HEK293T (cell line): Measurements from ENCODE around the gene ANTXR1.

Experiments used
- CTCF ChIA-PET: fragments of 350-600 bp; formaldehyde crosslinking; extraction: SDS; loops from one replicate; lab custom pipeline; 2021; ENCODE audit warnings: antibody characterized with exemption, inconsistent platforms; lab: Yijun Ruan, JAX
- POLR2A ChIA-PET: fragments of 350-600 bp; formaldehyde crosslinking; extraction: SDS; loops from one replicate; lab custom pipeline; 2020; ENCODE audit warnings: antibody characterized with exemption, inconsistent platforms; lab: Yijun Ruan, JAX
- DNase-seq: peaks from one replicate; pipeline ENCODE4 v3.0.0; 2012; ENCODE audit warnings: mixed read lengths; ENCODE audit errors: extremely low spot score
- ARNT ChIP-seq: fragments of 450-650 bp; IDR thresholded peaks from 2 replicates; pipeline ENCODE4 v1.6.1; 2017; ENCODE audit warnings: mild to moderate bottlenecking
- BHLHE40 ChIP-seq: fragments of 450-650 bp; IDR thresholded peaks from 2 replicates; pipeline ENCODE4 v1.6.1; 2016; ENCODE audit warnings: mild to moderate bottlenecking, moderate library complexity, borderline replicate concordance
- CTBP1 ChIP-seq: fragments of 450-650 bp; IDR thresholded peaks from 2 replicates; pipeline ENCODE4 v1.6.1; 2016; ENCODE audit warnings: borderline replicate concordance
- ELF4 ChIP-seq: fragments of 450-650 bp; IDR thresholded peaks from 2 replicates; pipeline ENCODE4 v1.6.1; 2017; ENCODE audit warnings: antibody characterized with exemption
- FOXA1 ChIP-seq: fragments of 450-650 bp; IDR thresholded peaks from 2 replicates; pipeline ENCODE4 v1.6.1; 2016; ENCODE audit warnings: mild to moderate bottlenecking
- FOXK2 ChIP-seq: fragments of 450-650 bp; IDR thresholded peaks from 2 replicates; pipeline ENCODE4 v1.6.1; 2016; ENCODE audit warnings: mild to moderate bottlenecking
- FOXM1 ChIP-seq: fragments of 450-650 bp; IDR thresholded peaks from 2 replicates; pipeline ENCODE4 v1.6.1; 2017; ENCODE audit warnings: mild to moderate bottlenecking, borderline replicate concordance
- HDGF ChIP-seq: fragments of 450-650 bp; IDR thresholded peaks from 2 replicates; pipeline ENCODE4 v1.6.1; 2017; ENCODE audit warnings: antibody characterized with exemption, borderline replicate concordance
- L3MBTL2 ChIP-seq: fragments of 450-650 bp; conservative IDR thresholded peaks from 2 replicates; pipeline ENCODE4 v1.6.1; 2016; ENCODE audit warnings: mild to moderate bottlenecking
- LEF1 ChIP-seq: fragments of 450-650 bp; IDR thresholded peaks from 2 replicates; pipeline ENCODE4 v1.6.1; 2017; ENCODE audit warnings: mild to moderate bottlenecking, borderline replicate concordance
- NFRKB ChIP-seq: fragments of 450-650 bp; IDR thresholded peaks from 2 replicates; pipeline ENCODE4 v1.6.1; 2016; ENCODE audit warnings: mild to moderate bottlenecking, moderate library complexity
- PKNOX1 ChIP-seq: fragments of 450-650 bp; IDR thresholded peaks from 2 replicates; pipeline ENCODE4 v1.6.1; 2016
- SP1 ChIP-seq: fragments of 450-650 bp; IDR thresholded peaks from 2 replicates; pipeline ENCODE4 v1.6.1; 2017
- SUZ12 ChIP-seq: fragments of 450-650 bp; IDR thresholded peaks from 2 replicates; pipeline ENCODE4 v1.6.1; 2016; ENCODE audit warnings: mild to moderate bottlenecking
- TARDBP ChIP-seq: fragments of 450-650 bp; IDR thresholded peaks from 2 replicates; pipeline ENCODE4 v1.6.1; 2016
- ZNF384 ChIP-seq: fragments of 450-650 bp; IDR thresholded peaks from 2 replicates; pipeline ENCODE4 v1.6.1; 2016

ANTXR1 gene

GRCh38 chr2:69139778-69140670, 127.0 kb downstream of the ANTXR1 start:
- DNase-seq: no peak
- ChIA-PET POLR2A (no interaction called here), CTCF (no interaction called here)
- no peak for TF ChIP-seq NFRKB
- TF ChIP-seq PKNOX1: no peak
- no peak for TF ChIP-seq LEF1
- TF ChIP-seq HDGF: no peak
- no peak for TF ChIP-seq SP1
- TF ChIP-seq BHLHE40: no peak
- TF ChIP-seq ARNT: no peak
- no peak for TF ChIP-seq CTBP1
- TF ChIP-seq TARDBP: no peak
- TF ChIP-seq ZNF384: no peak
- no peak for TF ChIP-seq ELF4
- TF ChIP-seq L3MBTL2: no peak
- no peak for TF ChIP-seq FOXM1
- no peak for TF ChIP-seq SUZ12
- TF ChIP-seq FOXA1: no peak
- no peak for TF ChIP-seq FOXK2

GRCh38 chr2:69141061-69141460, 128.1 kb downstream of the ANTXR1 start:
- POLR2A ChIA-PET: no interaction called here
- TF ChIP-seq PKNOX1 (no peak), ELF4 (no peak), FOXA1 (no peak)
- DNase-seq: no peak
- CTCF ChIA-PET: no interaction called here

GRCh38 chr2:69143748-69144360, 130.9 kb downstream of the ANTXR1 start:
- ChIA-PET CTCF (no interaction called here), POLR2A (no interaction called here)
- no peak for DNase-seq
- TF ChIP-seq CTBP1: no peak
- no peak for TF ChIP-seq FOXA1
- no peak for TF ChIP-seq PKNOX1
- no peak for TF ChIP-seq BHLHE40
- TF ChIP-seq SP1: no peak
- no peak for TF ChIP-seq HDGF
- no peak for TF ChIP-seq ELF4
- no peak for TF ChIP-seq L3MBTL2
- TF ChIP-seq ARNT: no peak
- no peak for TF ChIP-seq ZNF384
- TF ChIP-seq FOXM1: no peak
- TF ChIP-seq FOXK2: no peak
- no peak for TF ChIP-seq SUZ12
- TF ChIP-seq TARDBP: no peak
- no peak for TF ChIP-seq LEF1
- no peak for TF ChIP-seq NFRKB

GRCh38 chr2:69145204-69145603, 132.2 kb downstream of the ANTXR1 start:
- TF ChIP-seq TARDBP: no peak
- TF ChIP-seq NFRKB: no peak
- no peak for TF ChIP-seq FOXK2
- TF ChIP-seq ELF4: no peak
- TF ChIP-seq FOXA1: no peak
- no peak for TF ChIP-seq CTBP1
- no peak for TF ChIP-seq PKNOX1
- TF ChIP-seq LEF1: no peak
- TF ChIP-seq SP1: no peak
- TF ChIP-seq ARNT: no peak
- no peak for TF ChIP-seq ZNF384
- TF ChIP-seq HDGF: no peak
- TF ChIP-seq BHLHE40: no peak
- TF ChIP-seq FOXM1: no peak
- no peak for TF ChIP-seq SUZ12
- no peak for TF ChIP-seq L3MBTL2
- ChIA-PET POLR2A (no interaction called here), CTCF (no interaction called here)
- no peak for DNase-seq

- ChIA-PET CTCF (interaction anchor here (0.7 kb wide), 1 partner anchor 12 kb away, joined by 3 read pairs; no protein-coding TSS in a partner anchor), POLR2A (no interaction called here)
Observed at GRCh38 chr2:69147841-69148533, 135.0 kb downstream of the ANTXR1 start.

More at GRCh38 chr2:69147841-69148533, 135.0 kb downstream of the ANTXR1 start:
- DNase-seq: no peak
- TF ChIP-seq FOXM1 (no peak), LEF1 (no peak), ZNF384 (no peak), L3MBTL2 (no peak), FOXA1 (no peak), PKNOX1 (no peak), SP1 (no peak), FOXK2 (no peak), CTBP1 (no peak), SUZ12 (no peak), BHLHE40 (no peak), ELF4 (no peak), NFRKB (no peak), TARDBP (no peak), ARNT (no peak), HDGF (no peak)
